A204.1 (cell line): ENCODE data around the gene CSPG4.
"Not testable (repeated sequence)": the region's sequence is repeated elsewhere in the genome, so short reads cannot be mapped to it uniquely, and the experiment has no call there.

Experiments
- FAIRE-seq: peaks from 2 replicates; lab custom pipeline; 2012; peaks lifted over from hg19 to GRCh38; lab: Jason Lieb, UNC

Gene CSPG4

DNA sequence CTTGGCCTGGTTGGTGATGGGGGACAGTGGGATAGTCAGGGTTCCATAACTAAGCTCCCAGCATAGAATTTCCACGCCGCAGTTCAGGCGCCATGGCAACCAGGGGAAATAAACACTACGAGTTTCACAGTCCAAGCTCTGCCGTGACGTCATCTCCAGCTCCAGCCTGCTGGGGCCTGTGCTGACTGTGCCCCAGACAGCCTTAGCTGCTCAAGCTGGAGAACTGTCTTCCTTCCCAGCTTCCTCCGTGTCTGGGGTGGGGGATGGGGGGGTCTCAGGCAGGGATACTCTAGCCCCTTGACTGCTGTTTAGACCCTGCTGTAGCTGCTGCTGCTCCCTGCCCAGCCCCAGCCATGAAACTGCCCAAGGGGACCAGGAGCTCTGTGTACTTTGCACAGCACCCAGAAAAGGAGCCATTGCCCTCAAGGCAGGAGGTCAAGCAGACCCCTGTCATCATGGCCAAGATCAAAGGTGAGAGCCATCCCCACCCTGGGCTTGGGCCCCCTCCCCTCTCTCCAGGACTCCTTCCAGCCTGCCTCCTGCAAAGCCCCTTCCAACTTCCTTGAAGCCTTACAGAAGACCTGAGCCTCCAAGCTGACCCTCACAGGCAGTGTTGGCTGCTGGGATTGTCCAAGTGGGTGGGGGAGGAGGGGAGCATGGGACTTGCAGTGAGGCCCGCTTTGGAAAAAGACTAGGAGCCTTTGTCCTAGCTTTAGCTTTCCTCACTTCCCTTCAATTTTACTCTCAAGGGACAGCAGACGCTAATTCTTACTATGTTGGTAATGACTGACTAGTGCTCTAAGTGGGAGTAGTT lies 11.4 kb upstream of the CSPG4 start:
- FAIRE-seq = no peak

DNA sequence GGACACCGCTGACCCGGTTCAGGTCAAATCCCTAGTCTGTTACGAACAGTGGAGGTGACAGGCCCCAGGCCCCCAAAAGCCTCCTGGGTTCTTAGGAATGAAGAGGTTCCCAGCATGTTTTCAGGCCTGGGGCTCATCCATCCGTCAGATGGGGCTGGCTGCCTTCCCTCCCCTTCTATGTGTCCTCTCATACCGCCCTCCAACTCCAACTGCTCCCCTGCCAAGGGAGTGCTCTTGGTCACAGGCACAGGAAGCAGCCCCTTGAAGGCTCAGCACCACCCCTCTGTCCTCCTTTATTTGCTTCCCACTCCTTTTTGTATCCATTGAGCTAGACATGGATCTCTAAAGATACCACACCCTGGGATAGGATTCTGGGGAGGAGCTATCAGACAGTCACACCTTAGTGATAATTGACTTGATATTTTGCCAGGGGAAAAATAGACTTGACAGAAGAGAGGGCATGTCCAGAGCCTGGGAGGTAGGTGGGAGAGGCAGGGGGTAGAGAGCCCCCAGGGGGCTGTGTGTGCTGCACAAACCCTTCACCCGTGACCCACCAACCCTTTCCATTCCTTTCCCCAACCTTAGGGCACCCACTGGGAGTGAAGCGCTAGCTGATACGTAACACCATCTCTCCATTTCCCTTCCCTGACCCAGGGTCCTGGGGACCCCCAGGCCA lies 10.7 kb upstream of the CSPG4 start:
- FAIRE-seq = no peak

DNA sequence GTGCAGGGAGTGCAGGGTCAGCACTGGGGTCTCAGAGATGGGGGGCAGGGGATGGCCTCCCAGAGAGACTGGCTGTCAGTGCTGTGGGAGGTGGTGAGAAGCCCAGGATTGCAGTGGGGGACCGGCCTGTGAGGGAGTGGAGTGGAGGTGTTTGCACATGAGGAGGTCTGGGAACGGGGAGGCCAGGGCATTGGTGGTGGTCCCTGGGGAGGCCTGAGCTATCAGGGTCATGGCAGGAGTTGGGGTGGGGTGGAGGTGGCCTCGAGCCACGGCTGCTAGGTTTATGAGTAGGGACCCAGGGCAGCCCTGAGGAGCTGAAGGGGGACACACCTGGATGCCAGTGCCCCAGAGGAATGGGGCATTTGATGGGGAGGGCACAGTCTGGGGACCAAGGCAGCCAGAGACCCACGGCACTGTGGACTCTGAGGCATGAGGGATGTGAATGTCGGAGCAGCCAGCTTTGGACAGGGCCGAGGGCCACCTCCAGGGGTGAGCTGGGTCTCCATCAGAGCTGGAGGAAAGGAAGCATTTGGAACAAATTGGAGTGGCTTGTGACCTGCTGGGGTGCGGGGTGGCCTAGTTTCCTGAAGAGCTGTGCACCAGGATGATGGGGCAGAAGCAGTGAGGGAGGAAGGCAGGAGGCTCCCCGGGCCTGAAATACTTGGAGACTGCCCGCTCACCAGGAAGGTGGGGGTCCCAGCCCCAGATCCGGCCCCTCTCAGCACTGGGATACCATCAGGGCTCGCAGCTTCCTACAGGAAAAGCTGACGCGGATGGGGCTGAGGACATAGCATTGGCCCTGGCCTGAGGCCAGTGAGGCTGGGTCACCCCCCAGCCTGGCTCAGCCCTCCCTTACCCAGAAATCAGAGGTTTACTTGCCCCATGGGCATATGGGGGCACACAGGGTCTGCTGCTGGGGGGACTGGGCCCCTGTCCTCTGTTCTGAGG lies 9.5 kb upstream of the CSPG4 start:
- no peak for FAIRE-seq

DNA sequence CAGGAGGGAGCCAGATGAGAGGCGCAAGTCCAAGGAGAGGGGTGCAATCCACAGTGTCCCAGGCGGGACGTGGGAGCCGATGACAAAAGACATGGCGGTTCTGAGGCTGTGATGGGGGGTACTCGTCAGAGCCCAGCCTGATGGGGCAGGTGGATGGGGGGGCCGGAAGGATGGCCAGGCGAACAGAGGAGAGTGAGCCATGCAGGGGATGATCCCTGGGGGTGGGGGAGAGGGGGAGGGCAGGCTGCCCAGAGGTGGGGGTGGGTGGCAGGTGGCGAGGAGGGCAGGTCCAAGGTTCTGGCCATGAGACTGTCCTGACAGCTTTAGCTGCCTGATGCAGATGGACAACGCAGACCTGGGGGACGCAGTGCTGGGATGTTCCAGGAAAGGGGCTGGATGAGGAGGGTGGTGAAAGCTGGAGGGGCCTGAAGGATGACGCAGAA lies 8.9 kb upstream of the CSPG4 start:
- no peak for FAIRE-seq

DNA sequence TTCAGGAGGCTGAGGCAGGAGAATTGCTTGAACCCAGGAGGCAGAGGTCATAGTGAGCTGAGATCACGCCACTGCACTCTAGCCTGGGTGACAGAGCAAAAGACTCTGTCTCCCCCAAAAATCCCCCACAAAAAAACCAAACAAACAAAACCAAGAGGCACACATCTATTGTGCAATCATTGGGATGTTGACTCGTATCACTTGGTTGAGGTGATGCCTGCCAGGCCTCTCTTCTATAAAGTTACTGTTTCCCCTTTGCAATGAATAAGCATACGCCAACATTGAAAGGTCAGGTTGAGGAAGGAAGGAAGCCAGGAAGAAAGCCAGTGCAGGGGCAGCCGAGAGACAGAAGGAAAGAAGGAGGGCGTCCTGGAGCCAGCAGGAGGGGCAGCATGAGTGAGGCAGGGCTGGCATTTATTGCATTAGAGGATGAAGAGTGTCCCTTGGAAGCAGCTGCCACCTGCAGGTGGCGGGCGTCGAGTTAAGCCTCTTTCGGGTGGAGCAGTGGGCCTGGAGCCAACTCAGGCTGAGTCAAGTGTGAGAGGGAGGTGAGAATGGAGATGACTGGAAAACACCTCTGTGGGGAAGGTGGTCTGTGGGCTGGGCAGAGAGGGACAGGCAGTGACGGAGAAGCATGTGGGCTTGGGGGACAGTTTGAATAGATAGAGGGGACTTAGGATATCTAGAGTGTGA lies 8.3 kb upstream of the CSPG4 start:
- no peak for FAIRE-seq

DNA sequence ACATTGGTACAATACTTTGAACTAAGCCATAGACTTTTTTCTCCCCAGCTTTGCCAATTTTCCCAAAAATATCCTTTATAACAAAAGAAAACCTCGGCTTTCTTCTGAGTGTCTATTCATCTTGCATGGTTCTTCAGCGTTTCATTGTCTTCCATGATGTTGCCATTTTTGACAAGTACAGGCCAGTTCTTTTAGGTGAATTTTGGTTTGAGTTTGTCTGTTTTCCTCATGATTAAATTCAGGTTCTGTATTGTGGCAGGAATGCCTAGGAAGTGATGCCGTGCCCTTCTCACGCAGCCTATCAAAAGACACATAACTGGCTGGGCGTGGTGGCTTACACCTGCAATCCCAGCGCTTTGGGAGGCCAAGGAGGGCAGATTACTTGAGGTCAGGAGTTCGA lies 7.6 kb upstream of the CSPG4 start:
- FAIRE-seq = no peak

DNA sequence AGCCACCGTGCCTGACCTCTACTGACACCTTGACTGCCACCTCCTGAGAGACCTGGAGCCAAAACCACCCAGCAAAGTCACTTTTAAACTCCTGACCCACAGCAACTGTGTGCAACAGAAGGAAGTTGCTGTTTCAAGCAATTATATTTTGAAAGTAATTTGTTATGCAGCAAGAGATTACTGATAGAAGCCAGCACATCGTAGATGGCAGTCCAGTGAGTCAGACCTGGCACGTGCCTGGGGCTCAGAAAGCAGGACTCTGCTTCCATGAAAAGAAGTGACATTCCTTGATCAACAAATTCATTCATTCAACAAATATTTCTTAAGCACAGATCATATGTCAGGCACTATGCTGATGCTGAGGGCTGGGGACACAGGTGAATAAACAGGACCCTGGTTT lies 5.7 kb upstream of the CSPG4 start:
- FAIRE-seq = no peak

DNA sequence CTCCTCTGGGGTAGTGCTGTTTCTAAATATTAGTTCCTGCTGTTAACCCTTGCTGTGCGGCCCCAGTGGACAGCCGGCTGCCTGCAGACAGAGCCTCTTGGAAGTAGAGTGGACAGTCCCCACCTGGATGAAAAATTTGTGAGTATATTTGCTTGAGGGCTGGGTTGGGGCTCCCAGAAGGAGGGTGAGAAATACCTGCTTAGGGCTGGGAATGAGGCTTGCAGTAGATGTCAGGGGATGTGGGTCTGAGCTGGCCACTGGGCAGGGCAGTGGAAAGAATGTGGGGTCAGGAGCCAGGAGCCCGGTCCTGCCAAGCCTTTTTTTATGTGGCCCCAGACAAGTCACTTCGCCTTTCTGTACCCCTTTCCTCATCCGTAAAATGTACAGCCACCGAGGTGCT lies 4.4 kb upstream of the CSPG4 start:
- FAIRE-seq = not testable (repeated sequence)

DNA sequence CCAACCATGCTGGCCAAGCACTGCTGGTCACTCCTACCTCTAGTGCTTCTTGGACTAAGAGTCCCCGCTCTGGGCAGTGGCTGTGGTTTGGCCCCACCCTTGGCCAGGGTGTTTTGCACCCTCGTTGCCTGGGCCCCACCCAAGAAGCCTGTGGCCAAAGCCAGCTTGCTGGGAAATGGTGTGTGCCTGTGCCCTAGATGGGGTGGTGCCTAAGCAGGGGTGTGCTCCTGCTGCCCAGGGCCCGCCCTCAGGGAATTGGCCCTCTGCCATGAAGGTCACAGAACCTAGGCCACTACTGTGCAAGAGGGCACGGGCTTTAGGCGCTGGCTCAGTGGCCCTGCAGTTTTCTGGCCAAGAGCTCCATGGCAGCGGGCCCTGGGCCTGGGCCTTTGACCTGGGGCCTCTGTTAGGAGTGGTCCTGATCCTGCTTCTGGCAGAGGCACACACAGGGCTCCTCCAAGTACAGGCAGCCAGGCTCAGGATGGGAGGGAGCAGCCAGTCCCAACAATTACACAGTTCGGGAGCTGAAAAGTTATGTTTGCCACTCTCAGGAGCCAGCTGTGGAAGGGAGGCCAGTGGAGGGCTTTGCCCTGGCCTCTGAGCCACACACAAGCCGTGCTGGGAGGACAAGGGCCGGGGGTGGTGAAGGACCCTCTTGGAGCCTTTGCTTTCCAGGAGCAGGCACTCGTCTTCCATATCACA lies 3.8 kb upstream of the CSPG4 start:
- FAIRE-seq = not testable (repeated sequence)

DNA sequence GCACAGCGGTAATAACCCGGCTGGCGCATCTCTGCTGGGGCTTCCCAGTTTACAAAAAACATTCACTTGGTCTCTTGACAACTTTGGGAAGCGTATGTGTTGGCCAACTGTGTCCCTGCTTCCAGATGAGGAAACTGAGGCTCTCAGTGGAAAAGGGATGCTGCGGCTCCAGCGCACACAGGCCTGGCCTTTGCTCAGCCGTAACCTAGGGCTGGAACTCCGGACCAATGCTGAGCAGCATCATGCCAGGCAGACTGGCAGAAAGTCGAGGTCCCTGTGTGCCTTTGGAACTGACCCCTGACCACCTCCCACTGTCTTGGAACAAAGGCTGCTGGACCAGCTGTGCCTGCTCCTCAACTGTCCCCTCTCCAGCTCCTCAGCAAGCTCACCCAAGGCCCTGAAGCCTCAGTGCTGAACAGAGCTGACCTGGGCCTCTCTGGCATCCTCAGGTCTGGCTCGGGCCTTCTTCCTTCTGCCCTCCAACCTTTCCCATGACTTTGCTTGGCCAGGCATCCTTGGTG lies 2.7 kb upstream of the CSPG4 start:
- FAIRE-seq = not testable (repeated sequence)

DNA sequence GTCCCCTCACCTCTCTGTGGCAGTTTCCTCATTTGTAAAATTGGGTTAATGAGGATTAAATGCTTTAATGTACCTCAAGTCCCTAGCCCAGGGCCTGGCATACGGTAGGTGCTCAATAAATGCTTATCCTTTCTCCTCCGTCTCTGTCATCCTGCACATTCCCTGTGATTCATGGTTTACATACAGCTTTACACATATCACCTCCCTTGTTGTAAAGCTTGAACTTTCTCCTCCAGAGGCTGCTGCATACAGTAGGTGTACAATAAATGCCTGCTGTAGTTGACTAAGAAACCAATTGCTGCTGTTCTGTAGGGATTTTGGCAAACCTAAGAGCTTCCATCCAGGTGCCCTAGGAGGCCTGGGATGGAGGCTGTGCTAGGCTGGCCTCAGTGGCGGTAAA lies 1.5 kb upstream of the CSPG4 start:
- no peak for FAIRE-seq

DNA sequence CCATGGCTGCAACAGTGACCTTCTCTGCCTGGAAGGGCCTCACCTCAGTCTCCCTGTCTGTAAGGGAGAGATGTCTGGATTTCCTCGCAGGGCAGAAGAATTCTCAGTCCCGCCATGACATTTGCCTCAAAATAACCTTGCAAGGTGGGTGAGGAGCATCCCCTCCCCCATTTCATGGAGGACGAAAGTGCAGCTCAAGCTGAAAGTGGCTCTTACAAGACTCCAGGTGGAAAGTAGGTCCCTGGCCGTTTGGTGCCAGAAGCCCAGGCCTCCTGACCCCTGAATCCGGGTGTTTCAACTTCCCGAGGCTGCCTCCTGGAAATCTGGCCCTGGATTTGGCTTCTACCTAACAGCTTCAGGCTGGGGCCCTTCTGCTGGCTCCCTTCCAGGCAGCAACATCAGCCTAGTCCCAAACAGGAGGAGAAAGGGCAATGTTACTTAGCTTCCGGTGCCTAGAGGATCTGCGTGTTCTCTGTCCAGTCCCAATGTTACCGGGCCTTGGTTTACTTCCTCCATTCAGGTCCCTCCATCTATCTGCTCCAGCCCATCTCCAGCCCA lies 769 bp upstream of the CSPG4 start:
- no peak for FAIRE-seq

DNA sequence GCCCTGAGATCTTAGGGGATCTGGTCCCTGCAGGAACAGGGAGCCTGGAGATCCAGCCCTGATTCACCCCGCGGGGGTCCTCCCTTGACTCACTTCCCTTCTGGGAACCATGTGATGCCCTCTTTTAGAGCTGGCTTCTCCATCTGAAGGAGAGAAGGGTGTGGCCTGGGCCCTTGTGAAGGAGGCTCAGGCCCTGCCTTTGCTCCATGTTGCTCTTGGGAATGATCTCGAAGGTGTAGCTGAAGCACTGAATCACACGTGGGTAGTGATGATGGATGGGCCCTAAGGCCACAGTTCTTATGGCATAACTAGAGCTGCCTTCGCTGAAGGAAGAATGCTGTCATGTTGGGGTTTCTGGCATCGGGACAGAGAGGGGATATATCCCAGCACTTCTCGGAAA lies 1.2 kb downstream of the CSPG4 start:
- FAIRE-seq = not testable (repeated sequence)

DNA sequence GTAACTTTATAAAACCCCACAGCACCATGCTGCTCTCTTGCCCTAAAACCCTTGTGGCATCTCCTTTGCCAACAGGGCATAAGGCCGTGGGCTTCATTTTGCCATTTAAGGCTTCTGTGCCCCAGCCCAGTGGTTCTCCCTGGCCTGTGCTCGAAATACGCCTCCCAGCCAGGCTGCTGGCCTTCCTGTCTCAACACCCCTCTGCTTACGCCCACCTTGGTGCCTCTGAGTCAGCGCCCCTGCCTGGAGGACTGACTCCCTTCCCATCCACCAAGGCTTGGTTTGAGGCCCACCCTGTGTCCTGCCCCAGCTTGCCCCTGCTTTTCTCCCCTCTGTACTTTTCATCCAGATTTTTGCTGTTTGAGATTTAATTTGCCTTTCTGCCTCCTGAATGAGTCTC lies 1.8 kb downstream of the CSPG4 start:
- not testable (repeated sequence) for FAIRE-seq

DNA sequence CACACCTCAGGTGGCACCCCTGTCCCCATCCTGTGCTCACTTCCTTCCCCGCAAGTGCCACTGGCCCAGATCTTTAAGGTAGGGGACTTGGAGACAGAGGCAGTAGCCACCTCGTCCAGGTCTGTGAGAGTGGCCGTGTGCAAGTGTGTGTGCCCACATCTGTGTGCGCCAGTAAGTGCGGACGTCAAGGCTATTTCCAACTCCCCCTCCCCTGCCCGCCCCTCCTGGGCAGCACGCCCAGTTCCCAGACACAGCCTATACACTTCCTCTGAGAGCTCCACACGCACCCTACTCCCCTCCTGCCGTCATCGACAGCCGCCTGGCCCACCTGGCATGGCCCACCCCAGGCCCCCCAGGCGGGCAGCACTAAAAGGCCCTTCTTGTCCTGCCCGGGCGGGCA lies 3.2 kb downstream of the CSPG4 start:
- not testable (repeated sequence) for FAIRE-seq

DNA sequence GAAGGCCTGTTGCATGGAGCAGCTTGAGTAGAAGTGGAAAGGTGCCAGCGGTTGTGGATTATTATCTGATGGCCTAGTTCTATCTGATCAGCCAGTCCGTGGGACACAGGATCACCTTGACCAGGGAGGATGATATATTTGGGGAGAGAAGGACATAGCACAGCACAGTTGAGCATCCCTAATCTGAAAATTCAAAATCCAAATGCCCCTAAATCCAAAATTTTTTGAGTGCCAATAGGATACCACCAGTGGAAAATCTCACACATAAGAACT lies 6.0 kb downstream of the CSPG4 start:
- no peak for FAIRE-seq

DNA sequence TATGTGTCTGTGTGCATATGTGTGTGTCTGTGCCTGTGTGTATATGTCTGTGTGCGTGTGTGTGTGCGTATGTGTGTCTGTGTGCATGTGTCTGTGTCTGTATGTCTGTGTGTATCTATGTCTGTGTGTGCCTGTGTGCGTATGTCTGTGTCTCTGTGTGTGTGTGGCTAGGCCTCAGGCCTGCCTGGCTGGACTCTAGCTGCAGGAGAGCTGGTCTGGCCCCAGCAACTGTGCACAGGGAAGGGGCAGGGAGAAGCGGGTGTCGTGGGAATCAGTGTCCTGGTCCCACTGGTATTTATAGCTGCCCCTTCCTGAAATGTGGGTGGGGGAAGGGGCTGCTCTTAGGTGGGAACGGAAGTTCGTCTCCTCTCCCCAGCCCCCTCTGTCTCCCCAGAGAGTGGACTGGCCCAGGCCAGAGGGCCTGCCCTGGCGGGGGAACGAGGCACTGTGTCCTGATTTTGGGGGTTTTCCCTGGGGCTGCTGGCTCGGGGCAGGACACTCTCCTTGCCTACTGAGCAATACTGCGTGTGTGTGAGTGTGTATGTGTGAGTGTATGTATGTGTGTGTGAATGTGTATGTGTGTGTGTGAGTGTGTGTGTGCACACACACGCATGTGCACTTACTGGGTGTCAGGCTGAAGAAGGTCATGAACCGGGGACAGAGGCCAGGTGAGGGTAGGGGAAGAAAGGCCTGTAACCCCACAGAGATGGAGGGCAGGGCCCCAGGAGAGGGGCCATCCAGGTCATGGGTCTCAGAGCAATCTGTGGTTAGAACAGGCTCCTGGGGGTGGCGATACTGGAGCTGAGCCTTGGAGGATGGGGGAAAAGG lies 6.6 kb downstream of the CSPG4 start:
- no peak for FAIRE-seq

DNA sequence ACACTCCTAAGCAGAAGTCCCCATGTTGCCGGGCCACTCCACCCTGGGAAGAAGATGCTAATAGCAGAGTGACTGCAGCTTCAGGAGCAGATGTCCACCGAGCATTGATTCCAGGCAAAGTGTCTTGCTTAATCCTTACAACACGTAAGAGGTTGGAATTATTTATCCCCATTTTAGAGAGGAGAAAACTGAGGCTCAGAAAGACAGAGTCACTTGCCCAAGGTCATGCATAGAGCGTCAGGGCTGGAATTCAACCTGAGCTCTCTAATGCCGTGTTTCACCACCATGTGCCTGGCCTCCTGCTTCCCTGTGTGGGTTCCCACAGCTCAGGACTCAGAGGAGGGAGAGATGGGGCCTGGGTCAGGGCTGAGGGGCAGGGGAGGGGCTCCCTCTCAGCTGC lies 7.3 kb downstream of the CSPG4 start:
- not testable (repeated sequence) for FAIRE-seq

DNA sequence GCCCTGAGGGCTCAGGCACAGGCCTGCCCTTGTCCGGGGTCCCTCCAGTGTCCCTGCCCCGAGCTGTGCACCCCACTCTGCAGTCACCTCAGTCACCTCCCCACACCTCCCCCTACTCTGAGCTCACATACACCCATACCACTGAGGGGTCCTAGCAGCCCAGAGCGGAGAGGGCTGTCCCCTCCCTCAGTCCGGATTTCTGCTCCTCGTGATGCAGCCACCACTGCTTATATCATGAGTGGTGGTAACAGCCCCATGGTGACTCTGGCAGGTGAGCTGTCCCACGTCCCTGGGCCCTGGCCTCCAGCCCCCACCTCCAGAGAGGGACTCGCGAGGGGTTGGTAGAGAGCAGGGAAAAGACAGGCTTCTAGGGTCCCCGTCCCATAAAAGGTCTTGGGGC lies 8.0 kb downstream of the CSPG4 start:
- FAIRE-seq = no peak

DNA sequence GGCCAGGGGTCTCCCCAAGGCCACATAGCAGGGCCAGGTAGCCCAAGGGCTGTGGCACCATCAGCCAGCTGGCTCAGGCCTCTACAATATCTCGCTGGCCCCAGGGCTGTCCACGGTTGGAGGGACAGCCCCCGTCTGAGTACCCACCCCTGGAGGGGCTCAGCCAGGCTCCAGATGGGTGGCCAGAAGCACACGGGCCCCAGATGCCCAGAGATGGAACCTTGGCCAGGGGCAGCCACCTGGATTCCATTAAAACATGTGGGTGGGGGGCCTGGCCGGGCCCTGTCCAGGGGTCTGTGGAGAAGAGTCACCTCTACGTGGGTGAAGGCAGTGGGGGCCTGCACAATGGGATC lies 8.4 kb downstream of the CSPG4 start:
- FAIRE-seq = no peak
